ENCODE results near the gene LRRC75A. TPM values are rescaled to one million over a fixed set of nuclear protein-coding genes. Genes with fewer than 3 reads are reported as not detected.

The LRRC75A gene
- polyA plus RNA-seq, 2 of the 4 experiments (the other 2 are of a cell fraction), result 0.65 to 0.85 TPM

DNA sequence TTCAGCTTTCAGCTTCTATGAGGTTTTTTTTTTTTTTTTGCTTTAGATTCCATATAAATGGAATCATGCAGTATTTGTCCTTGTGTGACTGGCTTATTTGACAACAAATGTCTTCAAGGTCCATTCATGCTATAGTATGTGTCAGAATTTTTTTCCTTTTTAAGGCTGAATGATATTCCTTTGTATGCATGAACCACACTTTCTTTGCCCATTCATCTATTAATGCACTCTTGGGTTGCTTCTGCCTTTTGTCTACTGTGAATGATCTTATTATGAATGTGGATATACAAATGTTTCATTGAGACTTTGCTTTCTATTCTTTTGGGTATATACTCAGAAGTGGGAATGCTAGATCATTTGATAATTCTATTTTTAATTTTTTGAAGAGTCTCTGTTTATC is 27.0 kb upstream of the LRRC75A start:
- H3K27ac ChIP-seq, result no peak overlapping the region
- no peak for DNase-seq (ENCODE audit: low read depth in 1 of 2, low spot score in 1 of 2)
- ChIA-PET CTCF (interaction anchor here (0.5 to 22.9 kb wide), 13 partner anchors 9 to 1647 kb away, joined by 3 to 589 read pairs (median 3); partner anchors contain the start of gene LRRC75A), POLR2A (no interaction called here)
- no peaks in the 10 kb centered on the region for H3K9me3 ChIP-seq
- TF ChIP-seq, protein P1, sequence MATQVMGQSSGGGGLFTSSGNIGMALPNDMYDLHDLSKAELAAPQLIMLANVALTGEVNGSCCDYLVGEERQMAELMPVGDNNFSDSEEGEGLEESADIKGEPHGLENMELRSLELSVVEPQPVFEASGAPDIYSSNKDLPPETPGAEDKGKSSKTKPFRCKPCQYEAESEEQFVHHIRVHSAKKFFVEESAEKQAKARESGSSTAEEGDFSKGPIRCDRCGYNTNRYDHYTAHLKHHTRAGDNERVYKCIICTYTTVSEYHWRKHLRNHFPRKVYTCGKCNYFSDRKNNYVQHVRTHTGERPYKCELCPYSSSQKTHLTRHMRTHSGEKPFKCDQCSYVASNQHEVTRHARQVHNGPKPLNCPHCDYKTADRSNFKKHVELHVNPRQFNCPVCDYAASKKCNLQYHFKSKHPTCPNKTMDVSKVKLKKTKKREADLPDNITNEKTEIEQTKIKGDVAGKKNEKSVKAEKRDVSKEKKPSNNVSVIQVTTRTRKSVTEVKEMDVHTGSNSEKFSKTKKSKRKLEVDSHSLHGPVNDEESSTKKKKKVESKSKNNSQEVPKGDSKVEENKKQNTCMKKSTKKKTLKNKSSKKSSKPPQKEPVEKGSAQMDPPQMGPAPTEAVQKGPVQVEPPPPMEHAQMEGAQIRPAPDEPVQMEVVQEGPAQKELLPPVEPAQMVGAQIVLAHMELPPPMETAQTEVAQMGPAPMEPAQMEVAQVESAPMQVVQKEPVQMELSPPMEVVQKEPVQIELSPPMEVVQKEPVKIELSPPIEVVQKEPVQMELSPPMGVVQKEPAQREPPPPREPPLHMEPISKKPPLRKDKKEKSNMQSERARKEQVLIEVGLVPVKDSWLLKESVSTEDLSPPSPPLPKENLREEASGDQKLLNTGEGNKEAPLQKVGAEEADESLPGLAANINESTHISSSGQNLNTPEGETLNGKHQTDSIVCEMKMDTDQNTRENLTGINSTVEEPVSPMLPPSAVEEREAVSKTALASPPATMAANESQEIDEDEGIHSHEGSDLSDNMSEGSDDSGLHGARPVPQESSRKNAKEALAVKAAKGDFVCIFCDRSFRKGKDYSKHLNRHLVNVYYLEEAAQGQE (IDR thresholded peaks at IDR 0.05), result no peak
- TF ChIP-seq, protein P2, sequence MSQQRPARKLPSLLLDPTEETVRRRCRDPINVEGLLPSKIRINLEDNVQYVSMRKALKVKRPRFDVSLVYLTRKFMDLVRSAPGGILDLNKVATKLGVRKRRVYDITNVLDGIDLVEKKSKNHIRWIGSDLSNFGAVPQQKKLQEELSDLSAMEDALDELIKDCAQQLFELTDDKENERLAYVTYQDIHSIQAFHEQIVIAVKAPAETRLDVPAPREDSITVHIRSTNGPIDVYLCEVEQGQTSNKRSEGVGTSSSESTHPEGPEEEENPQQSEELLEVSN (IDR thresholded peaks at IDR 0.05; ENCODE audit: borderline replicate concordance, low read depth), result no peak
- TF ChIP-seq NR3C1 (IDR thresholded peaks at IDR 0.05), result no peak
- TF ChIP-seq, protein P3, sequence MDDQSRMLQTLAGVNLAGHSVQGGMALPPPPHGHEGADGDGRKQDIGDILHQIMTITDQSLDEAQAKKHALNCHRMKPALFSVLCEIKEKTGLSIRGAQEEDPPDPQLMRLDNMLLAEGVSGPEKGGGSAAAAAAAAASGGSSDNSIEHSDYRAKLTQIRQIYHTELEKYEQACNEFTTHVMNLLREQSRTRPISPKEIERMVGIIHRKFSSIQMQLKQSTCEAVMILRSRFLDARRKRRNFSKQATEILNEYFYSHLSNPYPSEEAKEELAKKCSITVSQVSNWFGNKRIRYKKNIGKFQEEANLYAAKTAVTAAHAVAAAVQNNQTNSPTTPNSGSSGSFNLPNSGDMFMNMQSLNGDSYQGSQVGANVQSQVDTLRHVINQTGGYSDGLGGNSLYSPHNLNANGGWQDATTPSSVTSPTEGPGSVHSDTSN (IDR thresholded peaks at IDR 0.05), result no peak
- TF ChIP-seq ZFP36 (IDR thresholded peaks at IDR 0.05; ENCODE audit: borderline replicate concordance, partially characterized antibody), result no peak
- no peak for TF ChIP-seq CEBPB (IDR thresholded peaks at IDR 0.05)
- no peak for TF ChIP-seq SMC3 (IDR thresholded peaks at IDR 0.05)
- no peak for FAIRE-seq
- no peak for ATAC-seq
- no peak overlapping the region for H3K4me2 ChIP-seq
- H3K4me1 ChIP-seq, result peaks cover 19% of the 10 kb centered on the region
- no peak overlapping the region for H3K4me3 ChIP-seq

DNA sequence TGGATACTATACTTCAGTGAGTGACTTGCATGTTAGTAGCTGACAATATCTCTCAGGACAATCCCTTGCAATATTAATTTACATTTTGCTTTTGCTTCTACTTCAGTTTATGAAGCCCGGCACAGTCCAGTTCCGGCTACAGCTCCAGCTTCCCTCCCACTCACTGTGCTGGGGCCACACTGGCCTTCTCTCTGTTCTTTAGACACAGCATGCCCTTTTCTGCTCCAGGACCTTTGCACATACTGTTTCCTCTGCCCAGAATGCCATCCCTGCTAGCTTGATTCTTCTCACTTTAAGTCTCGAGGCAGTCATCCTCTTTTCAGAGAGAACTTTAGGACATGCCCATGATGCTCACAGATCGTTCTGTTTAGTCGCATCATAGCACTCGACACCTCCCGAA is 25.5 kb upstream of the LRRC75A start:
- no peak for ATAC-seq
- TF ChIP-seq PHF8 (IDR thresholded peaks at IDR 0.05; ENCODE audit: borderline replicate concordance, low read depth), result no peak
- TF ChIP-seq EHF (CRISPR knock-in tag; IDR thresholded peaks at IDR 0.05), result no peak
- TF ChIP-seq HEYL (CRISPR knock-in tag; IDR thresholded peaks at IDR 0.05), result no peak
- no peak for TF ChIP-seq NPAS2 (CRISPR knock-in tag; IDR thresholded peaks at IDR 0.05; ENCODE audit: borderline replicate concordance)
- TF ChIP-seq EP300 (IDR thresholded peaks at IDR 0.05), result no peak
- TF ChIP-seq POLR2AphosphoS2 (conservative IDR thresholded peaks at IDR 0.05; ENCODE audit: low read length), result no peak
- no peak for TF ChIP-seq RNF2 (IDR thresholded peaks at IDR 0.05; ENCODE audit: borderline replicate concordance, low read depth)
- TF ChIP-seq BHLHE40 (IDR thresholded peaks at IDR 0.05; ENCODE audit: low read depth, low read length), result no peak
- no peak for TF ChIP-seq ZC3H11A (IDR thresholded peaks at IDR 0.05)
- TF ChIP-seq, protein P4, sequence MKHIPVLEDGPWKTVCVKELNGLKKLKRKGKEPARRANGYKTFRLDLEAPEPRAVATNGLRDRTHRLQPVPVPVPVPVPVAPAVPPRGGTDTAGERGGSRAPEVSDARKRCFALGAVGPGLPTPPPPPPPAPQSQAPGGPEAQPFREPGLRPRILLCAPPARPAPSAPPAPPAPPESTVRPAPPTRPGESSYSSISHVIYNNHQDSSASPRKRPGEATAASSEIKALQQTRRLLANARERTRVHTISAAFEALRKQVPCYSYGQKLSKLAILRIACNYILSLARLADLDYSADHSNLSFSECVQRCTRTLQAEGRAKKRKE (CRISPR knock-in tag; IDR thresholded peaks at IDR 0.05; ENCODE audit: low read depth), result no peak
- TF ChIP-seq ZNF302 (CRISPR knock-in tag; IDR thresholded peaks at IDR 0.05), result no peak
- POLR2A ChIA-PET, result interaction anchor here (1.7 kb wide), 1 partner anchor 79 kb away, joined by 6 read pairs; no protein-coding TSS in a partner anchor
- H3K4me3 ChIP-seq, result no peak overlapping the region
- no peak overlapping the region; the same call in 2 of the 3 replicates for H3K4me2 ChIP-seq
- no peak for FAIRE-seq
- H3K4me1 ChIP-seq, result peaks cover 19% of the 10 kb centered on the region
- no peak overlapping the region; a peak in 1 of 6 replicates for H3K27ac ChIP-seq
- DNase-seq (ENCODE audit: low read depth in 1 of 2, low spot score in 1 of 2), result no peak
- 88% methylated on average over 7 of the region's 7 CpGs for WGBS (ENCODE audit: missing lambda C conversion rate)
- no peaks in the 10 kb centered on the region for H3K9me3 ChIP-seq
- CTCF ChIA-PET, result interaction anchor here (0.8 to 22.9 kb wide), 10 partner anchors 8 to 192 kb away, joined by 3 to 589 read pairs (median 6); no protein-coding TSS in a partner anchor

Data from A549 (cell line).